HCT116 (cell line): ENCODE data around the gene CST1. TPM values are rescaled to one million over a fixed set of nuclear protein-coding genes. Genes with fewer than 3 reads are reported as not detected.

Source experiments
- ATAC-seq: fragments of 200-7000 bp; cut with Tn5 transposase; 2 replicates; pipeline ENCODE4 v1.9.1; 2020; ENCODE audit warnings: mild to moderate bottlenecking, moderate library complexity
- BruUV-seq: library from RNA; stranded (reverse); fragments of 400-500 nt; replicated peaks from 2 replicates; lab custom pipeline; 2021; lab: Mats Ljungman, UMichigan
- CTCF ChIA-PET: fragments of 300-600 bp; sonication (Branson Sonifier 250); formaldehyde crosslinking; loops from one replicate; lab custom pipeline; 2021; ENCODE audit warnings: antibody characterized with exemption; lab: Charles Lee
- POLR2A ChIA-PET: fragments of 300-600, 350-600 bp; sonication (Branson Sonifier 250); formaldehyde crosslinking; loops from one replicate; lab custom pipeline; 2021; ENCODE audit warnings: antibody characterized with exemption; lab: Charles Lee
- RAD21 ChIA-PET, 2 experiments: fragments of 300-600 bp; sonication (Branson Sonifier 250); formaldehyde crosslinking; loops; one replicate each; lab custom pipeline; 2023; ENCODE audit warnings: low total read pairs in 2 of 2; ENCODE audit not compliant: uncharacterized antibody in 2 of 2, unreplicated experiment in 2 of 2, low non-redundant PET in 1 of 2; lab: Charles Lee
- DNase-seq: peaks from one replicate; pipeline ENCODE4 v3.0.0-alpha.2; 2010; ENCODE audit warnings: low read depth, low spot score
- H2AFZ ChIP-seq: fragments of 200-600 bp; shearing (Covaris generic), sonication (generic); 2 replicates; pipeline ENCODE4 v1.6.1; 2017; ENCODE audit warnings: low read depth, mixed run types, mixed read lengths, antibody characterized with exemption, low read length; ENCODE audit not compliant: poor library complexity, severe bottlenecking
- H3K27ac ChIP-seq: 2 replicates; pipeline ENCODE4 v1.5.1; 2012; ENCODE audit warnings: low read depth, low read length
- H3K27me3 ChIP-seq: fragments of 200-600 bp; sonication (generic); 2 replicates; pipeline ENCODE4 v1.6.1; 2016; ENCODE audit warnings: mixed run types, low read length, mixed read lengths; ENCODE audit not compliant: insufficient read depth
- H3K36me3 ChIP-seq, 2 experiments: fragments of 200-500 bp in 1 of 2; fragments of 200-600 bp in 1 of 2; sonication (Bioruptor generic) in 1 of 2; sonication (generic) in 1 of 2; 2 replicates each; pipeline versions ENCODE4 v1.5.1 to v1.6.1; 2014 to 2016; ENCODE audit warnings: low read length in 2 of 2, inconsistent platforms in 1 of 2, mixed read lengths in 1 of 2, mixed run types in 1 of 2; ENCODE audit not compliant: insufficient read depth in 2 of 2, control insufficient read depth in 1 of 2
- H3K4me1 ChIP-seq, 2 experiments: fragments of 200-600 bp in 1 of 2; sonication (generic) in 1 of 2; 2 replicates each; pipeline versions ENCODE4 v1.5.1 to v1.6.1; 2012 to 2017; ENCODE audit warnings: low read length in 2 of 2, inconsistent platforms in 1 of 2, mild to moderate bottlenecking in 1 of 2, mixed read lengths in 1 of 2, mixed run types in 1 of 2, moderate library complexity in 1 of 2; ENCODE audit not compliant: insufficient read depth in 2 of 2, control insufficient read depth in 1 of 2
- H3K4me2 ChIP-seq: fragments of 200-600 bp; sonication (generic); 2 replicates; pipeline ENCODE4 v1.6.1; 2017; ENCODE audit warnings: mixed run types, low read length, mixed read lengths
- H3K4me3 ChIP-seq, 2 experiments: fragments of 200-600 bp in 1 of 2; sonication (generic) in 1 of 2; replicated peaks in 1 of 2; 2 replicates each; pipeline ENCODE4 v1.5.1; 2011 to 2016; ENCODE audit warnings: low read length in 2 of 2, control low read depth in 1 of 2, low read depth in 1 of 2, mild to moderate bottlenecking in 1 of 2, mixed read lengths in 1 of 2, mixed run types in 1 of 2
- H3K79me2 ChIP-seq: fragments of 200-600 bp; sonication (generic); 2 replicates; pipeline ENCODE4 v1.6.1; 2017; ENCODE audit warnings: mild to moderate bottlenecking, mixed run types, low read length, moderate library complexity, mixed read lengths; ENCODE audit not compliant: insufficient read depth
- H3K9ac ChIP-seq: fragments of 200-600 bp; sonication (generic); 2 replicates; pipeline ENCODE4 v1.6.1; 2016; ENCODE audit warnings: low read length, mixed read lengths
- H3K9me2 ChIP-seq: fragments of 200-600 bp; sonication (generic), shearing (Covaris generic); 2 replicates; pipeline ENCODE4 v1.6.1; 2017; ENCODE audit warnings: mixed run types, mild to moderate bottlenecking, moderate library complexity; ENCODE audit not compliant: insufficient read depth
- H3K9me3 ChIP-seq, 2 experiments: fragments of 200-500 bp in 1 of 2; fragments of 200-600 bp in 1 of 2; sonication (Bioruptor generic) in 1 of 2; sonication (generic) in 1 of 2; 2 replicates each; pipeline ENCODE4 v1.6.1; 2014 to 2017; ENCODE audit warnings: low read length in 2 of 2, mixed read lengths in 2 of 2, inconsistent platforms in 1 of 2, low read depth in 1 of 2, mild to moderate bottlenecking in 1 of 2, mixed run types in 1 of 2, moderate library complexity in 1 of 2; ENCODE audit not compliant: control insufficient read depth in 1 of 2, insufficient read depth in 1 of 2
- H4K20me1 ChIP-seq: fragments of 200-600 bp; sonication (generic), shearing (Covaris generic); 2 replicates; pipeline ENCODE4 v1.6.1; 2017; ENCODE audit warnings: mixed run types, mild to moderate bottlenecking, moderate library complexity; ENCODE audit not compliant: insufficient read depth
- CBX3 ChIP-seq: IDR thresholded peaks from 2 replicates; pipeline ENCODE4 v1.6.1; 2012; ENCODE audit warnings: low read depth
- CEBPB ChIP-seq: IDR thresholded peaks from 2 replicates; pipeline ENCODE4 v1.6.1; 2012; ENCODE audit warnings: low read depth
- EGR1 ChIP-seq: IDR thresholded peaks from 2 replicates; pipeline ENCODE4 v1.6.1; 2012; ENCODE audit warnings: low read depth
- ELF1 ChIP-seq: IDR thresholded peaks from 2 replicates; pipeline ENCODE4 v1.6.1; 2012; ENCODE audit warnings: low read depth, borderline replicate concordance
- EZH2 ChIP-seq: fragments of 200-600 bp; sonication (generic); IDR thresholded peaks from 2 replicates; pipeline ENCODE4 v1.6.1; 2017; ENCODE audit warnings: antibody characterized with exemption, mixed run types
- EZH2phosphoT487 ChIP-seq: fragments of 200-600 bp; IDR thresholded peaks from 2 replicates; pipeline ENCODE4 v1.6.1; 2018; ENCODE audit warnings: antibody characterized with exemption, borderline replicate concordance
- JUND ChIP-seq: IDR thresholded peaks from 2 replicates; pipeline ENCODE4 v1.6.1; 2012
- POLR2A ChIP-seq: IDR thresholded peaks from 2 replicates; pipeline ENCODE4 v1.7.0; 2011; ENCODE audit warnings: borderline replicate concordance; ENCODE audit not compliant: insufficient read depth, insufficient read length; ENCODE audit errors: extremely low read depth
- POLR2AphosphoS5 ChIP-seq: IDR thresholded peaks from 2 replicates; pipeline ENCODE4 v1.6.1; 2011; ENCODE audit warnings: mild to moderate bottlenecking, low read depth, low read length, moderate library complexity
- RAD21 ChIP-seq: IDR thresholded peaks from 2 replicates; pipeline ENCODE4 v1.6.1; 2012; ENCODE audit warnings: low read depth, mild to moderate bottlenecking
- SIN3A ChIP-seq: IDR thresholded peaks from 2 replicates; pipeline ENCODE4 v1.6.1; 2012; ENCODE audit warnings: low read depth
- SP1 ChIP-seq: IDR thresholded peaks from 2 replicates; pipeline ENCODE4 v1.6.1; 2012; ENCODE audit warnings: low read depth
- TCF7L2 ChIP-seq: IDR thresholded peaks from 2 replicates; pipeline ENCODE4 v1.7.0; 2011; ENCODE audit warnings: borderline replicate concordance, inconsistent platforms; ENCODE audit not compliant: insufficient read depth, insufficient read length; ENCODE audit errors: extremely low read depth
- YY1 ChIP-seq: IDR thresholded peaks from 2 replicates; pipeline ENCODE4 v1.6.1; 2011; ENCODE audit warnings: low read length, low read depth, moderate library complexity, mild to moderate bottlenecking; ENCODE audit not compliant: insufficient replicate concordance; ENCODE audit errors: extremely low read depth
- ZFX ChIP-seq: fragments of 450-650 bp; IDR thresholded peaks from 2 replicates; pipeline ENCODE4 v1.6.1; 2017
- ZNF274 ChIP-seq: fragments of 200-500 bp; sonication (Bioruptor generic); IDR thresholded peaks from 2 replicates; pipeline ENCODE4 v1.6.1; 2014; ENCODE audit warnings: mild to moderate bottlenecking, low read depth, low read length, inconsistent platforms
- intact Hi-C: fragments of 100-400 bp; cut with micrococcal nuclease; formaldehyde crosslinking; loops from 2 replicates; pipeline ENCODE4 v1.10.0; 2022
- total RNA-seq: library from RNA; stranded (reverse); gene quantifications from one replicate; pipeline ENCODE4 v1.2.1, GENCODE V29; 2021; ENCODE audit not compliant: unreplicated experiment
- TF ChIP-seq, protein P1 (sequence below): IDR thresholded peaks from 2 replicates; pipeline ENCODE4 v1.6.1; 2012
- TF ChIP-seq, protein P2 (sequence below): IDR thresholded peaks from 2 replicates; pipeline ENCODE4 v1.6.1; 2012
- TF ChIP-seq, protein P3 (sequence below): IDR thresholded peaks from 2 replicates; pipeline ENCODE4 v1.6.1; 2012; ENCODE audit warnings: low read depth
- TF ChIP-seq, protein P4 (sequence below), 3 experiments: fragments of 200-600 bp in 1 of 3; sonication (generic) in 1 of 3; IDR thresholded peaks in 2 of 3; conservative IDR thresholded peaks in 1 of 3; 2 replicates each; pipeline ENCODE4 v1.5.1; 2012 to 2017; ENCODE audit warnings: low read depth in 2 of 3, low read length in 2 of 3, antibody characterized with exemption in 1 of 3, borderline replicate concordance in 1 of 3, control low read depth in 1 of 3, mild to moderate bottlenecking in 1 of 3, mixed read lengths in 1 of 3, mixed run types in 1 of 3, moderate library complexity in 1 of 3; ENCODE audit not compliant: insufficient read depth in 1 of 3

Gene CST1
- total RNA-seq, 1 experiment from 2014 or later = not detected

DNA sequence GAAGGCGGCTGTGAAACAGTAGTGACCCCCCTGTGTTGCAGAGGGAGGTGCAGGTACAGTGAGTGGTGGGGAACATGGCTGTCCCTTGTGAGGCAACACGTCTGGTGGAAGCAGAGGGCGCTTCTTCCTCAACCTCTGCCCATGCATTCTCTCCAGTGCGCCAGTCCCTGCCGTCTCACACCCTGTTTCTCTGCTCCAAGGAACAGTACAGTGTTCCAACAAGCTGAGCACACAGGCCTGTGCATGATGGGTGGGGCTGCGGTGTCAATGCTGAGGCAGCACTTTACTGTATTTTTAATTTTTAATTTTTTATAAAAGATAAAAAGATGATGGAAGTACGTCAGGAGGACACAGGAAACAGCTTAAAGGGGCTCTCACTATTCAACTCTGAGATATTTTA, 43.3 kb upstream of the CST1 start:
- H3K9ac ChIP-seq = no peak overlapping the region
- no peaks in the 10 kb centered on the region for H4K20me1 ChIP-seq
- intact Hi-C loops = no loop called here
- no peaks in the 10 kb centered on the region for H3K36me3 ChIP-seq
- ChIA-PET CTCF (no interaction called here), RAD21 (no interaction called here), POLR2A (no interaction called here)
- no peak overlapping the region for H3K27ac ChIP-seq
- no peak for ATAC-seq
- TF ChIP-seq YY1 (no peak), ZNF274 (no peak), RAD21 (no peak), ELF1 (no peak), CEBPB (no peak), SP1 (no peak), EZH2 (no peak), EZH2phosphoT487 (no peak), ZFX (no peak), CBX3 (no peak), EGR1 (no peak), POLR2A (no peak), JUND (no peak), POLR2AphosphoS5 (no peak), SIN3A (no peak), TCF7L2 (no peak)
- TF ChIP-seq, protein P1, sequence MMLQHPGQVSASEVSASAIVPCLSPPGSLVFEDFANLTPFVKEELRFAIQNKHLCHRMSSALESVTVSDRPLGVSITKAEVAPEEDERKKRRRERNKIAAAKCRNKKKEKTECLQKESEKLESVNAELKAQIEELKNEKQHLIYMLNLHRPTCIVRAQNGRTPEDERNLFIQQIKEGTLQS = no peak
- TF ChIP-seq, protein P2, sequence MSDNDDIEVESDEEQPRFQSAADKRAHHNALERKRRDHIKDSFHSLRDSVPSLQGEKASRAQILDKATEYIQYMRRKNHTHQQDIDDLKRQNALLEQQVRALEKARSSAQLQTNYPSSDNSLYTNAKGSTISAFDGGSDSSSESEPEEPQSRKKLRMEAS = no peak
- TF ChIP-seq, protein P3, sequence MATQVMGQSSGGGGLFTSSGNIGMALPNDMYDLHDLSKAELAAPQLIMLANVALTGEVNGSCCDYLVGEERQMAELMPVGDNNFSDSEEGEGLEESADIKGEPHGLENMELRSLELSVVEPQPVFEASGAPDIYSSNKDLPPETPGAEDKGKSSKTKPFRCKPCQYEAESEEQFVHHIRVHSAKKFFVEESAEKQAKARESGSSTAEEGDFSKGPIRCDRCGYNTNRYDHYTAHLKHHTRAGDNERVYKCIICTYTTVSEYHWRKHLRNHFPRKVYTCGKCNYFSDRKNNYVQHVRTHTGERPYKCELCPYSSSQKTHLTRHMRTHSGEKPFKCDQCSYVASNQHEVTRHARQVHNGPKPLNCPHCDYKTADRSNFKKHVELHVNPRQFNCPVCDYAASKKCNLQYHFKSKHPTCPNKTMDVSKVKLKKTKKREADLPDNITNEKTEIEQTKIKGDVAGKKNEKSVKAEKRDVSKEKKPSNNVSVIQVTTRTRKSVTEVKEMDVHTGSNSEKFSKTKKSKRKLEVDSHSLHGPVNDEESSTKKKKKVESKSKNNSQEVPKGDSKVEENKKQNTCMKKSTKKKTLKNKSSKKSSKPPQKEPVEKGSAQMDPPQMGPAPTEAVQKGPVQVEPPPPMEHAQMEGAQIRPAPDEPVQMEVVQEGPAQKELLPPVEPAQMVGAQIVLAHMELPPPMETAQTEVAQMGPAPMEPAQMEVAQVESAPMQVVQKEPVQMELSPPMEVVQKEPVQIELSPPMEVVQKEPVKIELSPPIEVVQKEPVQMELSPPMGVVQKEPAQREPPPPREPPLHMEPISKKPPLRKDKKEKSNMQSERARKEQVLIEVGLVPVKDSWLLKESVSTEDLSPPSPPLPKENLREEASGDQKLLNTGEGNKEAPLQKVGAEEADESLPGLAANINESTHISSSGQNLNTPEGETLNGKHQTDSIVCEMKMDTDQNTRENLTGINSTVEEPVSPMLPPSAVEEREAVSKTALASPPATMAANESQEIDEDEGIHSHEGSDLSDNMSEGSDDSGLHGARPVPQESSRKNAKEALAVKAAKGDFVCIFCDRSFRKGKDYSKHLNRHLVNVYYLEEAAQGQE = no peak
- TF ChIP-seq, protein P4, sequence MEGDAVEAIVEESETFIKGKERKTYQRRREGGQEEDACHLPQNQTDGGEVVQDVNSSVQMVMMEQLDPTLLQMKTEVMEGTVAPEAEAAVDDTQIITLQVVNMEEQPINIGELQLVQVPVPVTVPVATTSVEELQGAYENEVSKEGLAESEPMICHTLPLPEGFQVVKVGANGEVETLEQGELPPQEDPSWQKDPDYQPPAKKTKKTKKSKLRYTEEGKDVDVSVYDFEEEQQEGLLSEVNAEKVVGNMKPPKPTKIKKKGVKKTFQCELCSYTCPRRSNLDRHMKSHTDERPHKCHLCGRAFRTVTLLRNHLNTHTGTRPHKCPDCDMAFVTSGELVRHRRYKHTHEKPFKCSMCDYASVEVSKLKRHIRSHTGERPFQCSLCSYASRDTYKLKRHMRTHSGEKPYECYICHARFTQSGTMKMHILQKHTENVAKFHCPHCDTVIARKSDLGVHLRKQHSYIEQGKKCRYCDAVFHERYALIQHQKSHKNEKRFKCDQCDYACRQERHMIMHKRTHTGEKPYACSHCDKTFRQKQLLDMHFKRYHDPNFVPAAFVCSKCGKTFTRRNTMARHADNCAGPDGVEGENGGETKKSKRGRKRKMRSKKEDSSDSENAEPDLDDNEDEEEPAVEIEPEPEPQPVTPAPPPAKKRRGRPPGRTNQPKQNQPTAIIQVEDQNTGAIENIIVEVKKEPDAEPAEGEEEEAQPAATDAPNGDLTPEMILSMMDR (IDR thresholded peaks at IDR 0.05 in 2 of 3, conservative IDR thresholded peaks at IDR 0.05 in 1 of 3; ENCODE audit: borderline replicate concordance in 1 of 3, insufficient read depth in 1 of 3, low read depth in 2 of 3, low read length in 2 of 3) = no peak
- no TSS peak for BruUV-seq
- H3K9me3 ChIP-seq = no peaks in the 10 kb centered on the region
- no peak overlapping the region for H3K4me2 ChIP-seq
- H3K4me3 ChIP-seq = no peak overlapping the region
- H3K4me1 ChIP-seq = no peaks in the 10 kb centered on the region
- H3K27me3 ChIP-seq = peaks cover 10% of the 10 kb centered on the region; the same call in 1 of the 2 replicates
- no peaks in the 10 kb centered on the region for H3K9me2 ChIP-seq
- H3K79me2 ChIP-seq = no peaks in the 10 kb centered on the region
- no peak for DNase-seq
- no peak overlapping the region for H2AFZ ChIP-seq
